GM18870 (cell line): ENCODE results near the gene SEZ6L.

Experiments
- ATAC-seq: cut with Tn5 transposase; IDR thresholded peaks from one replicate; pipeline ENCODE4 v1.9.1; 2021; ENCODE audit warnings: moderate library complexity; ENCODE audit not compliant: unreplicated experiment

SEZ6L gene

DNA sequence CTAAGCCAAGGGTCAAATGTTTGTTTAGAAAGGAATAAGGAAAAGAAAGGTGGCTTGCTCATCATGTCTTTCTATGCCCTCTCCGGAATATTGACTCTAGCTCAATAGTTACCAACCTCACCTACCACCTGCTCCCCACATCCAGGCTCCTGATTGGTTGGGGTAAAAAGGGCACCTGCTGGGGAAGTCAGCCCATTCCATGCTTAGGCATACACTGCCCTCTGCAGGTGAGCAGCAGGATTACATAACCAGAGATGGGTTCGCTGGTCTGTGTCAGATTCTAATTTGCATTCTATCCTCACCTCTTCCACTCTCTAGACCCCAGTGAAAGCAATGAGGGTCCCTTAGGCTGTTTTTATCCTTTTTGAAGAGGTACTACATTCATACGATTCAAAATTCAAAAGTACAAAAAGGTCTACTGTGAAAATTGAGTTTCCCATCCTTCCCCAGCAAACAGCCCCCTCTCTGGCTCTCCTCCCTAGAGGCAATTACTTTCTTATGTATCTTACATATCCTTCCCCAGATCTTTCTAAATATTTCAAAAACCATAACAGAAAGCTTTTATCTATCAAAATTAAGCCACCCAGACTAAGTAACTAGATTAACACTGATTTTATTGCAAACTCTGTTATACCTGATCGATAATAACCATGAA is 161.8 kb downstream of the SEZ6L start:
- ATAC-seq: no peak

DNA sequence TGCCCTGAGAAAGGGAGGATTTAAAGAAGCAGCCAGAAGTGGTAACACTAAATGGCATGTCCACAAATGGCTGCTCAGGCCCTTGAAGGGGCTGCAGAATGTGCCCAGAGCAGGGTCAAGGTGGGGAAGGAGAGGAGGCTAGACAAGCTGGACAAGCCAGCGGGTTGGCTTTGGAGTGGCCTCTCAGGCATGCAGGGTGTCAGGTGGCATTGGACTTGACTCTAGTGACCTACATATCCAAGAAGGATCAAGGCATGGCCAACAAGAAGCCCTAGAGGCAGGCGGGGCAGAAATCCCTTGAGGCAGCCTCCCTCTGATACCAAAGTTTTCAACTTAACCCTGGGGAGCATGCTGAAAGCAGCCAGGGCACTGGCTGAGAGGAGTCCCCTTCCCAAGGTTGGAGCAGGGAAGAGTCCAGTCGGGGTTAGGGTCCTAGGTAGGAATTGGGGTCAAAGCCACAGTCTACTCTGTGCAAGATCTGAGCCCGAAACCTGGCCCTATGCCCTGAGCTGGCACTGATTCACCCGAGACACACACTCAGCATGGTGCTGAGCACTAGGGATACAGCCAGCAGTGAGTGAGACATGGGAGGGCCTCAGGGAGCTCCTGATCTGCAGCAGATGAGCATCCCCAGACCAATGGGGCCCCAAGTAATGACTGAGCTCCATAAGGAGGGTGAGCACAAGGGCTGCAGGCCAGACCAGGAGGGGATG is 164.0 kb downstream of the SEZ6L start:
- ATAC-seq: no peak

DNA sequence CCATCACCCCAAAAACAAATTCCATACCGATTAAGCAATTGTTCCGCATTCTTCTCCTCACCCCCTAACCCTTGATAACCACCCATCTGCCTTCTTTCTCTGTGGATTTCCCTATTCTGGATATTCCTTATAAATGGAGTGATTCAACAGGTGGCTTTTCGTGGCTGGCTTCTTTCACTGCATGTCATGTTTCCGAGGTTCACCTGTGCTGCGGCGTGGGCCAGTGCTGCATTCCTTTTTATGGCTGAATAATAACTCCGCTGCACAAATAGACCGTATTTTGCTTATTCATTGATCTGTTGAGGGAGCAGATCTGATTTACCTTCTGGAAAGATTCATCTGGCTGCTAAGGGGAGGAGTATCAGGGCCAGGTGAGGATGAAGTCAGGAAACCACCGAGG is 165.0 kb downstream of the SEZ6L start:
- no peak for ATAC-seq

DNA sequence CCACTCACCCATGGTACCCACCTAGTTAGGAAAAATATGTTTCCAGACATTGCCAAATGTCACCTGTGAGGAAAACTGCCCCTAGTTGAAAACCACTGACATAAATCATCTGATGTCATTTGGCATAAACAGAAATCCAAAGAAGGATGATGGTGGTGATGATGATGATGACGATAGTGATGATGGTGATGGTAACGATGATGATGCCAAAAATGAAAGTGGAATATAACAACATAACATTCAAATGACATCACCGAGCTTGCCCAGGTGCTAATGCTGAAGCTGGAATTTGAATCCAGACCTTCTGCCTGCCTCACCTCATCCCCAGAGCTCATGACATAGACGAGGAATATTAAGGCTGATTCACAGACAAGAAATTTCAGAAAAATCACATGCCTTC is 167.5 kb downstream of the SEZ6L start:
- no peak for ATAC-seq

DNA sequence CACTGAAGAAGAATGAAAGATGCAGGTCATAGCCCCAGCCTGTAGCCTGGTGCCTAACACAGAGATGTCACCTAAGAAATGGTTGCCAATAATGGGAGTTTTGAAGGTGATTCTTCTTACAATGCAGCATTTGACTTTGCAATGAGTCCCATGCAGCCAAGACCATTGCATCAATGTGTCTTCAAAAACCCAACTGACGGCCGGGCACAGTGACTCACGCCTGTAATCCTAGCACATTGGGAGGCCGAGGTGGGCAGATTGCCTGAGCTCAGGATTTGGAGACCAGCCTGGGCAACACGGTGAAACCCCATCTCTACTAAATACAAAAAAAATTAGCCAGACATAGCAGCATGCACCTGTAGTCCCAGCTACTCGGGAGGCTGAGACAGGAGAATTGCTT is 170.5 kb downstream of the SEZ6L start:
- no peak for ATAC-seq

DNA sequence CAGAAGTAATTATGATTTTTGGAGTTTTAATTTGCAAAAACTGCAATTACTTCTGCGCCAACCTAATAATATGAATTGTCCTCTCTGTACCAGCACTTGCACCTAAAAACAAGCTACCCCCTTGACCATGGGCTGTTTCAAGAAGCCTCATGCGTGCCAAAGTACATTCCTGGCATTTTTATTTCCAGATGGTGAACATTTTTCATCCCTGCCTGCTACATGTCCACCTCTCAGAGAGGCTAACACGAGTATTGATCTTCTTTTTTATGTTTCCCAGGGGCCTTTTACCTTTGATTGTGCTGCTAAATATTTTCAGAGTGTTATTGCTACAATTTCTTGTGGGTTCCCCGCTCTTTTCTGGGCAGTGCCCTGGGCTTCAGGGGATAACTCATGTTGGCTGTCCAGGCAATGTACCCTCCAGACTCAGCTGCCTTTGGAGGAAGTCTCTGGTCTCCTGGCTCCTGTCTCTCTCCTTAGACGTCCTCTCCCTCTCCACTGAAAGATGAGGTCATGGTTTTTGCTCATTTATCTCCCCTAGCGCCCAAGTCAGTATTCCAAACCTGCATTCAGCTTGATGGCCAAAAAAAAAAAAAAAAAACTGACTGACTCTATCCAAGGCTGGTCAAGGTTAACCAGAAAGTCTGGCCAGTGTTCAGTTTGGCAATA is 173.6 kb downstream of the SEZ6L start:
- no peak for ATAC-seq

DNA sequence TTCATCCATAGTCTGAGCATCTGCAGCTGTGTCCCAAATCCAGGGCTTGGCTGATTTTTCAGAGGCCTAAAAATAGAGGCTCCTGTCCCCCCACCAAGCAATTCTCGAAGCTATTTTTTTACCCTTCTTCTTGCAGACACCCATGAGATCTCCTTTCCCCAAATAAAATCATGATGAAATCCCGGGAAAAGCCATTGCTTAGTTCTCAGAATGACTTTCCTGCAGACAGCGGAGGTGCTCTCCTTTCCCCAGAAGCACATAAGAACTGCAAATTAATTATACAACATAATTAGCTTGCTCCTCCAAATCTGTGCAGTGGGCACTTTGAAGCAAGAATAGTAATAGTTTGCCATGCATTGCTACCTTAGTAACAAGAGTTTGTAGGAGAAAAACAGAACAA is 176.2 kb downstream of the SEZ6L start:
- no peak for ATAC-seq

DNA sequence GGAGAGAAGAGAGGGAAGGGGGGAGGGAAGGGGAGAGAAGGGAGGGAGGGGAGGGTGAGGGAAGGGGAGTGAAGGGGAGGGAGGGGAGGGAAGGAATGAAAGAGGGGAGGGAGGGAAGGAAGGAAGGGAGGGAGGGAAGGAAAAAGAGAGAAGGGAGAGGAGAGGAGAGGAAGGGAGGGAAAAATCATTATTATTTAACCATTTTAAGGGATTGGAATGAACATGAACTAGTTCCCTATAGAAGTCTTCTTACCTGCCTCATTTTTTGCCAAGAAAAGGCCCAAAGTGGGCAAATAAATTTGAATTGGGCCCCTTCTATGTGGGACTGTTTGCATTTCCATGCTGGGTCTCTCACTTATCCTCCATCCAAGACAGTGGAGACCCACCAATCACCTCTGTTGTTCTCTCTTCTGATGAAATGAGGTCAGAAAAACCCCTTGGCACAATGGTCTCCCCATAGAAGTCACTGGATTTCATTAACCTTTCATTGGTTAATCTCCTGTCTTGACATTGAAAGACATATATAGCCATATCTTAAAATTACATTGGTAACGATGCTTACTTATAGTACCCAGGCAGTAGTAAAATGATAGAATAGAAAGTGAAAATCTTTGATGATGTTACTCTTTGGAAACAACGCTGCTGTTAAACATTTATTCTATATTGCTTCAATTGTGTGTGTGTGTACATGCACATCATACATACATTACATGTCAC is 179.7 kb downstream of the SEZ6L start:
- no peak for ATAC-seq

DNA sequence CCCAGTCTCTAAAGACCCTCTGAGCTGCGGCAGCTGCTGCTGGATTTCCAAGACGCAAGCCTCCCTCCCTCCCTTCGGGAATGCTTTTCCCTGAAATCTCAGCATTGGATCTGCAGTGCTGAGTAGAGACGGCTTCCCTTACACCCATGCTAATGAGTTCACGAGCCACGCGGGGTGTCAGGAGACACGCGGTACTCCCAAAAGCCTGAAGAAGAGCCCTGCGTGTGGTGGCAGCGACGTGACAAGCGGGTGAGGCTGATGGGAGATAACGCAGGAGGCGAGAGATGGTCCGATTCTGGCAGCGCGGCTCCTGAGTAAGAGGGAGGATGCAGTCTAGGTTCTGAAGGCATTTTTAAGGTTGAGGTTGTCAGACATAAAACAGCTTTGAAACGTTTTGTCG is 185.4 kb downstream of the SEZ6L start:
- no peak for ATAC-seq

DNA sequence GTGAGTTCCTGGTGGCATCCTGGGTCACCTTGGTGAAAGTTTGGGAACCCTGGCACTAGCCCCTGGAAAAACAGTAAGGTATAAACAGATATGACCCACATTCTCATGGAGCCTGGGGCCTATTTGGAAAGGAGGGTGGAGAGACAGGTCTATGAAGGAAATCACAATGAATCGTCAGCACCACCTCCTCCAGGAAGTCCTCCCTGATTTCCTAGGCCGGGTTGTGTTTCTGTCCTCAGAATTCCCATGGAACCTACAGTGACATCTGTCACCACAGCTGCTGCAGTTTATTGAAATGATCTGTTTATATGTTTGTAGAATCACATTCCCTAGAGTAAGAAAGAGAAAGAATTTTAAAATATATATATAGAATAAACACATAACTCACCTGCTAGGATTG is 188.0 kb downstream of the SEZ6L start:
- no peak for ATAC-seq

DNA sequence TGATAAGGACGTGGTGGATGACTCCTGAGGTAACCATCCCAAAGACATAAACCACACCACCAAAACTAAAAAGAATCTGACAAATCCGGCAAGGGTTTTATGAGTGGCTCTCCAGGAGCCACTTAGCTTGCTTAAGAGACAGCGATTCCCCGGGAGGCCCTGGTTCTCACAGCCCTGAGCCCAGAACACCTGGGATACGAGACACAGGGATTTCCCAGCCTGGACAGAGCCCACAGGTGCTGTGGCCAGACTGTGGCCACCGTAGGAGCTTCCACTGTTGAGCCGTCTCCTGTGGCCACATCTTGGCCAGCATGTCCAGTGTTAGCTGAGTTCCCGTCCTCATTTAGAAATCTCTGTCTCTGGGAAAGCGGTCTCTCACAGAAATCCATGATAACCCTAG is 188.6 kb downstream of the SEZ6L start:
- ATAC-seq: no peak

DNA sequence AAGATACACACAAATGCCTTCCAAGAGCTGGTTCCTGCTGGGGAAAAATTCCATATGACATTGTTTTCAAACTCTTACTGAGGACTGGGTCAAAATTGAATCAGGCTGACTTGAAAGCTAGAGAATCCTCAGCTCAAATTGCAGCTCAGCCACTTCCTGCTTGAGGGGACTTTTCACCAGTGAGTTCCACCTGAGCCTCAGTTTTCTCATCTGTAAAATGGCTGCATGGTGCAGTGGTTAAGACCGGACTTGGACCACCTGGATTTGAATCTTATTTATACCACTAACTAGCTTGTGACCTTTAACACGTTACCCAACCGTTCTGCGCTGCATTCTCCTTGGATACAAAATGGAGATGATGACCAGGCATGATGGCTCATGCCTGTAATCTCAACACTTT is 189.9 kb downstream of the SEZ6L start:
- no peak for ATAC-seq

DNA sequence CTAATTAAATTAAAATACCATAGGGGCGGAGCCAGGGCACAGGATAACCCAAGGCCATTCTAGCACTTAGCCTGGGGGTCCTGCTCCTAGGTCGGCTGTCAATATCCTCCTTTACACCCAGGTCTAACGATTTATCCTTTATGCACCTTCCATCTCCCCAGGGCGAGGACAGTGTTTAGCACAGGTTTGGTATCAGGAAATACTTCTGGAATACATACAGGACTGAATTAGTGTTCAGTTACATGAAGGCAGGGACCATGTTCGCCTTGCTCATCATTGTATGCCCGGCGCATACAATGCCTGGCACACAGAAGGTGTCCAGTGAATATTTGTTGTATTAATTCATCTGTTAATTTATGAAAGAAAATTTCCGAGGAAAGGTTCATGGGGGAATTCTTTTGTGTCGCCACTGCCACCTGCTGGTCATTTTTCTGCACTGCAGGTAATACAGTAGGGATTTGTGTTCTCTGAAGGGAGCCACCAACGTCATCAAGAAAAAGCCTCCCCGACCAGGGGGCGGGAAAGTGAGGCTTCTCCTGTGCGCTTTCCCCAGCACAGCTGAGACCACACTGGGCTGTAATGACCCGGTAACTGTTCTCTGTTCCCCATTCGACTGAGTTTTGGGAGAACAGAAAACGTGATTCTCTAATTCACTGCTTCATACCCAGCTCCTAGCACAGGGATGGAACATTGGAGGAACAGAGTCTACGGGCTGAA is 191.1 kb downstream of the SEZ6L start:
- ATAC-seq: no peak

DNA sequence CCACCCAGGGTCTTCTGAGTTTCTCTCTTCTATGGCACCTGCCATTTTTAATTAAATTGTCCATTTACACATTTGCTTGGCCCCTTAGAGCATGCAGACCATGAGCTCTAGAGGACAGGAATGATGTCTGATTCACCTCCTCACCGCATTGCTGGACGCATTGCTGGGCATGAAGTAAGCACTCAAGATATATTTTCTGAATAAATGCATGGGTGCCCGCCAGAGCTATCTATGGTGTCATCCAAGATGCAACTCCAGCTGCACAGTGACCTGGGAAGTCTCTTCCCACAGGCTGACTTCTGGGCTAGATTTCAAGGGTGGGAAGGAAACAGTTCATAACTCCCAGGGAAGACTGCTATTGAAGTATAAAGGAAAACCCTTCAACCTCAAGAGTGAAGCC is 193.2 kb downstream of the SEZ6L start:
- no peak for ATAC-seq

DNA sequence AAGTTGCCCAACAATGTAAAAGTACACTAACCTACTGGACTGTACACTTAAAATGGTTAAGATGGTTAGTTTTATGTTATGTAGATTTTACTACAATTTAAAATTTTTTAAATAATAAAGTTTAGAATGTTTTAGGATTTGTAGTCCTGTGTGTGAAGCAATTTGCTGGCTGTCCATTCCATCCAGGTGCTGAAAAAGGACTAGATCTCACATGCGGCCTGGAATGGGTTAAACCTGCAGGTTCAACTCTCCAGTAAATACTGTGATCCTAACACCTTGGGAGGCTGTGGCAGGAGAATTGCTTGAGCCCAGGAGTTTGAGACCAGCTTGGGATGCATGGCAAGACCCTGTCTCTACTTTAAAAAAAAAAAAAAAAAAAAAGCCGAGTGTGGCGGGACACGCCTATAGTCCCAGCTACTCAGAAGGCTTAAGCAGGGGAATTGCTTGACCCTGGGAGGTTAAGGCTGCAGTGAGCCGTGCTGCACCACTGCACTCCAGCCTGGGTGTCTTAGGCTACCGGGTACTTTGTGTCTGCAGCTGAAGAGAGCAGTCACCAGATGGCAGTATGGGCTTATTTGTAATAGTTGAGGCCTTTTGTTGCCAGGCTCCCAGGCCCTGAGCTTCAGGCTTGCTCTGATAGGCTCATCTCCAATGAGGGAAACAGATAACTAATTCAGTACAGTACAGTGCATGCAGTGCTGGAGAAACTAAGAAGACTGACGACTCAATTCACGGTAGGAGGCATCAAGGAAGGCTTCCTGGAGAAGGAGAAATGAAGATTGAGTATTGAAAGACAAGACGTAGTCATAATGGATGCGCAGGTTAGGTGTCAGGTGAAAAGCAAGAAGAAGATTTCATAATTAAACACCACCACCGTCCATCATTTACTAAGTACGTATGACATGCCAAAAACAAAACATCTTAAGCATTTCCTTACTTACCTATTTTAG is 195.1 kb downstream of the SEZ6L start:
- no peak for ATAC-seq

DNA sequence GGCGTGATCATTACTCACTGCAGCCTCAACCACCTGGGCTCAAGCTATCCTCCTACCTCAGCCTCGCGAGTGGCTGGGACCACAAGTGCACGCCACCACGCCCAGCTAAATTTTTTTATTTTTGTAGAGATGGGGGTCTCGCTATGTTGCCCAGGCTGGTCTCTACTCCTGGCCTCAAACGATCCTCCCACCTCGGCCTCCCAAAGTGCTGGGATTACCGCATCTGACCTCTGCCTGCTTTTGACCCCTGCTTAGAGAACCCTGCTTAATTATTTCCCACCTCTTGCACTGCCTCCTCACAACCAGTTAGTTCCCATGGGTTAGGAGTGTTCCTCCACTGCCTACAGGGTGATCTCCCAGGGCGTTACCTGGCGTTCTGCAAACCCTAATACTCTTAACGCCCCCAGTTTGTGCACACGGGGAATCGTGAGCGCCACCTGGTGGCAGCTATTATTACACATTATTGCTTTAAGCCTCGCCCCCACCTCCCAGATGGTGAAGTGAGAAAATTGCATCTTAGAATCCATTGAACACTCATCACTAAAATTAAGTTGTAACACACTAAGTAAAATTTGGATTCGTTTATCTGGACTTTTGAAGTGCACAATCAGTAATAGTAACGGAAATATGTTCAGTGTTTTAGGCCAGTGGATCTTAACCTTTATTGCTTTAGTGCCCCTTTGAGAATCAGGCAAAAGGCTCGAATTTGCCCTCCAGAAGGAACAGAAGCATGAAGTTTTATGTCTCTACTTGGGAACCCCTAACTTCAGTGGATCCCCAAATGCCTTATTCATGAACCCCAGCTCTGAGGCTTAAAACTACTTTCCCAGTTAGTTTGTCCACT is 198.4 kb downstream of the SEZ6L start:
- no peak for ATAC-seq

DNA sequence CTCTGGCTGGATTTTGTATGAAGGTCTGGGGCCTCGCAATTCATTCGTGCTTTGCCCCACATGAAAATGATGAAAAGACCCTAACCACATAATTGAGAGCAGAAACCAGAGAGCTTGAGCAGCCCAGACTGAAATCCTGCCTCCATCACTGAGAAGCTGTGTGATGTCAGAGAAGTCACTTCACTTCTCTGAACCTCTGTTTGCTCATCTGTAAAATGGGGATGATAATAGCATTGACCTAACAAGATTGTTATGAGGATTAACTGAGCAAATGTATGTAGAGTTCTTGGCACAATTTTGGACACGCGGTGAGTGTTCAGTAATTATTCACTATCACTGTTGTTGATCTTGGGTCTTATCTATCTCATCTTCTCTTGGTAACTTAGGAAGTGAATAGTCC is 203.6 kb downstream of the SEZ6L start:
- no peak for ATAC-seq

DNA sequence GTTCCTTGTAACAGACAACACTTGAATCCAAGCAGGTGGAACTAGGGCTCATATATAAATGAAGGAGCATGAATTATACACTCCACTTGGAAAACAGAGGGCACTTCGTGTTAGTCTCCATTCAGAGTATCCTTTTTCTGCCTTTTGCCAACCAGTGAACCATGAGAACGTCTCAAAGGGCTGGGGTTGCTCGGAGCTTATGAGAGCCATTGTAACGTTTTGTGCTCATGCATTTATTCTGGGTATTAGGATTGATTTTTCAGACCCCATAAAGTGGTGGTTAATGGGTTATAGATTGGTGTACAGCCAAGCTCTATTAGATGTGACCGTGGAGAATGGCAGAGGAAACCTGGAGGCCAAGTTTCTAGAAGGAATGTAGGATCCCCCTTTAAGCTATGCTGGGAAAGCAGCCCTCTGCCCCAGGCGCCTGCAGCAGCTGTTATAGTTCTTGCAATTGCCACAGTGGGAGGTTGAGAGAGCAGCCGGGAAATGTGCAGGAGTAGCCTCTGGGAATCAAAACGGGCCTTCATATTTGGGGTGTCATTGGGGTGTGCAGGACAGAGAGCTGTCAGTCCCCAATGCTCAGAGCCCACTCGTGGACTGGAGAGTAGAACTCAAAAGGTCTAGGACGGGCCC is 205.2 kb downstream of the SEZ6L start:
- ATAC-seq: no peak
